DOHH2 (cell line): ENCODE results near the gene PPP2R3A.

Experiments
- H3F3A ChIP-seq: fragments of 200-600 bp; sonication (generic), shearing (Covaris generic); 2 replicates; pipeline ENCODE4 v1.6.0; 2016; ENCODE audit warnings: antibody characterized with exemption, mild to moderate bottlenecking; ENCODE audit not compliant: control insufficient read depth, insufficient read depth
- H3K27ac ChIP-seq: fragments of 200-600 bp; sonication (generic); 2 replicates; pipeline ENCODE4 v1.5.1; 2014; ENCODE audit warnings: low read depth, mild to moderate bottlenecking, low read length, moderate library complexity
- H3K27me3 ChIP-seq: fragments of 200-600 bp; sonication (generic); 2 replicates; pipeline ENCODE4 v1.6.1; 2014; ENCODE audit warnings: mild to moderate bottlenecking, low read length, mixed read lengths; ENCODE audit not compliant: control insufficient read depth
- H3K36me3 ChIP-seq: fragments of 200-600 bp; sonication (generic); 2 replicates; pipeline ENCODE4 v1.6.1; 2014; ENCODE audit warnings: mild to moderate bottlenecking, low read length, moderate library complexity, mixed read lengths; ENCODE audit not compliant: control insufficient read depth
- H3K4me1 ChIP-seq: fragments of 200-600 bp; sonication (generic); 2 replicates; pipeline ENCODE4 v1.6.1; 2014; ENCODE audit warnings: mild to moderate bottlenecking, low read length, mixed read lengths; ENCODE audit not compliant: control insufficient read depth
- H3K4me2 ChIP-seq: fragments of 200-600 bp; sonication (generic); 2 replicates; pipeline ENCODE4 v1.6.0; 2014; ENCODE audit warnings: mild to moderate bottlenecking, low read length, moderate library complexity
- H3K4me3 ChIP-seq: fragments of 200-600 bp; sonication (generic); 2 replicates; pipeline ENCODE4 v1.5.1; 2014; ENCODE audit warnings: mild to moderate bottlenecking, low read length, mixed read lengths
- H3K79me2 ChIP-seq: fragments of 200-600 bp; sonication (generic); 2 replicates; pipeline ENCODE4 v1.6.1; 2014; ENCODE audit warnings: mild to moderate bottlenecking, low read length, mixed read lengths; ENCODE audit not compliant: control insufficient read depth
- H3K9me2 ChIP-seq: fragments of 200-600 bp; sonication (generic); replicated peaks from 2 replicates; pipeline ENCODE4 v1.6.1; 2014; ENCODE audit warnings: mild to moderate bottlenecking, low read length, mixed read lengths; ENCODE audit not compliant: control insufficient read depth
- H3K9me3 ChIP-seq: fragments of 200-600 bp; sonication (generic); 2 replicates; pipeline ENCODE4 v1.6.1; 2014; ENCODE audit warnings: antibody characterized with exemption, low read length, mixed read lengths; ENCODE audit not compliant: control insufficient read depth, insufficient read depth
- H4K20me1 ChIP-seq: fragments of 200-600 bp; sonication (generic); 2 replicates; pipeline ENCODE4 v1.6.0; 2014; ENCODE audit warnings: low read depth, mild to moderate bottlenecking, antibody characterized with exemption, low read length, moderate library complexity; ENCODE audit not compliant: control insufficient read depth, insufficient read depth
- EZH2phosphoT487 ChIP-seq: fragments of 200-600 bp; sonication (generic); IDR thresholded peaks from 2 replicates; pipeline ENCODE4 v1.6.1; 2017; ENCODE audit warnings: borderline replicate concordance, mild to moderate bottlenecking, antibody characterized with exemption, low read length, moderate library complexity, mixed read lengths
- TF ChIP-seq, protein P1 (sequence below): fragments of 200-600 bp; sonication (generic); IDR thresholded peaks from one replicate; pipeline ENCODE4 v1.5.1; 2014; ENCODE audit warnings: antibody characterized with exemption, mild to moderate bottlenecking, low read depth, low read length; ENCODE audit not compliant: poor library complexity, severe bottlenecking

PPP2R3A gene

DNA sequence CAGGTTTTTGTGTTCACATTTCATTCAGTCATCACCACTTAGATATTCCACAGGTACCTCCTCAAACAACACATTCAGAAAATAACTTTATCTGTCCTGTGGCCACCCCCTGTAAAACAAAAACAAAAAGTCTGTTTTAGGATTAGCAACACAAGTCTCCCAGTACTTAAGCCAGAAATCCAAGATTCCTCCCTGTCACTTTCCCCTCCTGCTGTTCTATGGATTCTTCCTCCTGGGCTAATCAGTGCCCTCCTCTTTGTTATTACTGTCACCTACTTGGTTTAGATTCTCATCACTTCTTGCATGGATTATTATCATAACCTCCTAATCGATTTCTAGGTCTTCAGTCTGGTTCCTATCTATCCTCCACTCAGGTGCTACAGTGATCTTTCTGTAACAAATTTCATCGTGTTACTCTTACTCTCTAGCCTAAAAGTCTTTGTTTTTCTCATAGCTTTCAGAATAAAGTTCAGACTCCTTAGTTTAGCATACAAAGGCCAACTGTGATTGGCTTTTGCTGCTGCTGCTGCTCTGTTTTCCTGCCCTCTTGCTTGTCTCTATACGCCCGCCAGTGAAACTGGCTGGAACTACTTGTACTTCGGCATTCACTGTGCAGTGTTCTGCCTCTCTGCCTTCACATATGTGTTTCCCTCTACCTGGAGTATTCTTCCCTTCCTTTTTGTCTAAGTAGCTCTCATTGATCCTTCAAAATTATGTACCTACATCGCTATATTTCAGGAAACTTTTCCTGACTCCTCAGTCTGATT lies 32.2 kb downstream of the PPP2R3A start:
- no peaks in the 10 kb centered on the region for H3K9me2 ChIP-seq
- H3K9me3 ChIP-seq: no peaks in the 10 kb centered on the region
- no peak overlapping the region for H3K27ac ChIP-seq
- no peaks in the 10 kb centered on the region for H3K36me3 ChIP-seq
- H3F3A ChIP-seq: no peaks in the 10 kb centered on the region
- H3K4me2 ChIP-seq: no peak overlapping the region
- H4K20me1 ChIP-seq: no peaks in the 10 kb centered on the region
- H3K79me2 ChIP-seq: no peaks in the 10 kb centered on the region
- H3K4me3 ChIP-seq: no peak overlapping the region
- 0 out of 2 replicates have a peak, but pooled peaks cover 3% of the 10 kb centered on the region for H3K27me3 ChIP-seq
- TF ChIP-seq, protein P1, sequence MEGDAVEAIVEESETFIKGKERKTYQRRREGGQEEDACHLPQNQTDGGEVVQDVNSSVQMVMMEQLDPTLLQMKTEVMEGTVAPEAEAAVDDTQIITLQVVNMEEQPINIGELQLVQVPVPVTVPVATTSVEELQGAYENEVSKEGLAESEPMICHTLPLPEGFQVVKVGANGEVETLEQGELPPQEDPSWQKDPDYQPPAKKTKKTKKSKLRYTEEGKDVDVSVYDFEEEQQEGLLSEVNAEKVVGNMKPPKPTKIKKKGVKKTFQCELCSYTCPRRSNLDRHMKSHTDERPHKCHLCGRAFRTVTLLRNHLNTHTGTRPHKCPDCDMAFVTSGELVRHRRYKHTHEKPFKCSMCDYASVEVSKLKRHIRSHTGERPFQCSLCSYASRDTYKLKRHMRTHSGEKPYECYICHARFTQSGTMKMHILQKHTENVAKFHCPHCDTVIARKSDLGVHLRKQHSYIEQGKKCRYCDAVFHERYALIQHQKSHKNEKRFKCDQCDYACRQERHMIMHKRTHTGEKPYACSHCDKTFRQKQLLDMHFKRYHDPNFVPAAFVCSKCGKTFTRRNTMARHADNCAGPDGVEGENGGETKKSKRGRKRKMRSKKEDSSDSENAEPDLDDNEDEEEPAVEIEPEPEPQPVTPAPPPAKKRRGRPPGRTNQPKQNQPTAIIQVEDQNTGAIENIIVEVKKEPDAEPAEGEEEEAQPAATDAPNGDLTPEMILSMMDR: no peak
- no peak for TF ChIP-seq EZH2phosphoT487
- H3K4me1 ChIP-seq: no peaks in the 10 kb centered on the region

DNA sequence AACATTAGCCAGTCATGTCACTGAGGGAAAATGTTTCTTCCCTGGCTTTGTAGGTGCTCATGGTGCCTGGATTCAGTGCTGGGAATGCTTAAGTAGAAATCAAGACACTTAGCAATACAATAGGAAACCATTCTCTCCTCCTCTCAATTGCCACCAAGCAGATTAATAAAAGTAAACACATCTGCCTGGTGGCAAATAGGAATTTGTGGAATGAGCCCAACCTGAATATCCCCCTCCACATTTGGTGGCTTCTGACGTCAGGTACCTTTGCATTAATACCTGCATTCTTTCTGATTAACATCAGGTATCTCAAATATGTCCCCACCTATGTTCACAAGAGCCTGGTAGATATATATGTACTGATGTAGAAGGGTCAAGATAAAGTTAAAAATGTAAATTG lies 42.7 kb downstream of the PPP2R3A start:
- Histone ChIP-seq H3K4me1 (no peaks in the 10 kb centered on the region), H3K9me3 (no peaks in the 10 kb centered on the region), H3K4me3 (no peak overlapping the region), H3K27ac (no peak overlapping the region), H3K9me2 (no peaks in the 10 kb centered on the region), H3K27me3 (0 out of 2 replicates have a peak, but pooled peaks cover 6% of the 10 kb centered on the region), H3K4me2 (no peak overlapping the region), H3F3A (no peaks in the 10 kb centered on the region), H4K20me1 (no peaks in the 10 kb centered on the region), H3K36me3 (no peaks in the 10 kb centered on the region), H3K79me2 (no peaks in the 10 kb centered on the region)
- no peak for TF ChIP-seq EZH2phosphoT487
- TF ChIP-seq, protein P1: no peak

DNA sequence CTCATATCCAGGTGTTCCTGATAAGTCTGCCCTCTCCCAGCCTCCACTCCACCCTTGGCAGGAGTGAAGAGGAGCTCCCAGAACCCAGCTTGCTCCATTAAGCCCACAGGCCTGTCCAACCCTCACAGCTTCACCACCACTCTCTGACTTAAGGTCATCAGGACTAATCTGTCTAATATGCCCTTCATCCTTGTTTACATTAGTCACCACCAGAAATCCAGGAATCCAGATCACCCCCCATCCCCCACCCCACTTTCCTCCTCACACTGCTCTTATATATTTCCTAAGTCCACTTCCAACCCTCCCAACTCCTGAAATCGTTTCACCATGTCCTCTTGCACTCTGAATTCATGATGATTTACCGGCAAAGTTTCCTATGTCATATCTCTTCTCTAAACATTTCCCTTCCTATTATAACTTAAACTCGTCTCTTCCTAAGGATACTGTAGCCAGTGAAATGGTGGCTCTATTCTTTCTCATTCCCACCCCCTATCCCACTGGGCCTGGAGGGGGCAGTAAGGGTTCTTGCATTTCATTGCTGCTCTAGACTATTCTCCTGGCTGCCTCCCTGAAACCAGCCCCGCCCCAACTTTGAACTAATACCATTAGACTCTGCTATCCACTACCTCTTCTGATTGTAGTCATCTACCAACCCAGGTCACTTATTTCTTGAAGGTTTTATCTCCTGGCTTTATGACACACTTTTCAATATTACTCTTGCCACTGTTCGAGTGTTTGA lies 43.4 kb downstream of the PPP2R3A start:
- Histone ChIP-seq H3K4me2 (no peak overlapping the region), H3K27ac (no peak overlapping the region), H3K36me3 (no peaks in the 10 kb centered on the region), H3F3A (no peaks in the 10 kb centered on the region), H3K9me2 (no peaks in the 10 kb centered on the region), H3K9me3 (no peaks in the 10 kb centered on the region), H3K79me2 (no peaks in the 10 kb centered on the region), H3K27me3 (0 out of 2 replicates have a peak, but pooled peaks cover 6% of the 10 kb centered on the region), H3K4me1 (no peaks in the 10 kb centered on the region), H3K4me3 (no peak overlapping the region), H4K20me1 (no peaks in the 10 kb centered on the region)
- TF ChIP-seq EZH2phosphoT487: no peak
- TF ChIP-seq, protein P1: no peak
